Measurements from ENCODE around the gene AP1G2.
"Not testable (repeated sequence)": the region's sequence is repeated elsewhere in the genome, so short reads cannot be mapped to it uniquely, and the experiment has no call there.

Gene AP1G2

DNA sequence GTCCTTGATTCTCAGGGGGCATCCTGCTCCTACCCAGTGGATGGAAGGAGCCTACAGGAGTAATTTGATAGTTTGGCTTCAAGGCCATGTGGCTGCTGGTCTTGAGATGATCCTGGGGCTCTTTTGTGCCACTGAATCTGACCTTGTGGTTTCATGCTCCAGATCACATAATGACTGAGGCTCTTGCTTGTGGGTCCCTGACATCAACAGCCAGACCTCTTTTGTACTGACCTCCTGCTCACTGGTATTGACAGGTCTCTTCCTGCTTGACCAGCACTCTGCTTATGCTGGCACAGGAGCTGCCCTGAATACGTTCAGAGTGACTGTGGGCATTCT lies 34.2 kb upstream of the AP1G2 start:
- no peaks in the 10 kb centered on the region for H3K36me3 ChIP-seq
- H3K4me3 ChIP-seq (ENCODE audit: low read depth, low read length): no peak overlapping the region
- no peak for DNase-seq
- H3K27me3 ChIP-seq (ENCODE audit: insufficient read depth, low read depth, severe bottlenecking): no peaks in the 10 kb centered on the region
- no peak overlapping the region for H3K27ac ChIP-seq
- TF ChIP-seq, protein P1, sequence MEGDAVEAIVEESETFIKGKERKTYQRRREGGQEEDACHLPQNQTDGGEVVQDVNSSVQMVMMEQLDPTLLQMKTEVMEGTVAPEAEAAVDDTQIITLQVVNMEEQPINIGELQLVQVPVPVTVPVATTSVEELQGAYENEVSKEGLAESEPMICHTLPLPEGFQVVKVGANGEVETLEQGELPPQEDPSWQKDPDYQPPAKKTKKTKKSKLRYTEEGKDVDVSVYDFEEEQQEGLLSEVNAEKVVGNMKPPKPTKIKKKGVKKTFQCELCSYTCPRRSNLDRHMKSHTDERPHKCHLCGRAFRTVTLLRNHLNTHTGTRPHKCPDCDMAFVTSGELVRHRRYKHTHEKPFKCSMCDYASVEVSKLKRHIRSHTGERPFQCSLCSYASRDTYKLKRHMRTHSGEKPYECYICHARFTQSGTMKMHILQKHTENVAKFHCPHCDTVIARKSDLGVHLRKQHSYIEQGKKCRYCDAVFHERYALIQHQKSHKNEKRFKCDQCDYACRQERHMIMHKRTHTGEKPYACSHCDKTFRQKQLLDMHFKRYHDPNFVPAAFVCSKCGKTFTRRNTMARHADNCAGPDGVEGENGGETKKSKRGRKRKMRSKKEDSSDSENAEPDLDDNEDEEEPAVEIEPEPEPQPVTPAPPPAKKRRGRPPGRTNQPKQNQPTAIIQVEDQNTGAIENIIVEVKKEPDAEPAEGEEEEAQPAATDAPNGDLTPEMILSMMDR (IDR thresholded peaks at IDR 0.05; ENCODE audit: low read depth, low read length): no peak
- H3K9me3 ChIP-seq (ENCODE audit: severe bottlenecking): no peaks in the 10 kb centered on the region

DNA sequence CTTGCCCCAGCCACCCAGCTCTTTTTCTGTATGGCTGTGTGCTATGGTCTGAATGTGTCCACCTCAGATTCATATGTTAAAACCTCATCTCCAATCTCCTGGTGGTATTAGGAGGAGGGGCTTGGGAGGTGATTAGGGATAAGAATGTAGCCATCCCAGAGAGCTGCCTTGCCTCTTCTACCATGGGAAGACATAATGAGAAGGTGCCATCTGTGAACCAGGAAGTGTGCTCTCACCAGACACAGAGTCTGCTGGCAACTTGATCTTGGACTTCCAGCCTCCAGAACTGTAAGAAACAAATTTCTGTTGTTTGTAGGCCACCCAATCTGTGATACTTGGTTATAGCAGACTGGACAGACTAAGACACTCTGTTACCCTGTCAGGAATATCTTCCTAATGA lies 33.8 kb upstream of the AP1G2 start:
- H3K36me3 ChIP-seq: no peaks in the 10 kb centered on the region
- TF ChIP-seq, protein P1 (IDR thresholded peaks at IDR 0.05; ENCODE audit: low read depth, low read length): no peak

DNA sequence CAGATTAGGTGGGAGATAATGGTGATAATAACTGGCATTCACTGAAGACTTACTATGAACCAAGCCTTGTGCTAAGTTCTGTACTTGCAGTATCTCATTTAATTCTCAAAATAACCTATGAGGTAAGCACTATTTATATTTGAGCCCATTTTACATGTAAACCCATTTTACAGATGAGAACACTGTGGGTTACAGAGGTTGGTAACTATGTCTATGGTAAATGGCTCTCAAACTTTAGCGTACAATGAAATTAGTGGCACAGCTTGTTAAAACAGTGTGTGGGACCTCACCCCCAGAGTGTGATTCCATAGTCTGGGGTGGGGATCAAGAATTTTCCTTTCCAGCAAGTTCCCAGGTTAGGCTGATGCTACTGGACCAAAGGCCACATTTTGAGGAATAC lies 33.2 kb upstream of the AP1G2 start:
- H3K36me3 ChIP-seq: no peaks in the 10 kb centered on the region
- no peak for DNase-seq
- no peak overlapping the region for H3K4me3 ChIP-seq (ENCODE audit: low read depth, low read length)
- no peak overlapping the region for H3K27ac ChIP-seq
- no peaks in the 10 kb centered on the region for H3K27me3 ChIP-seq (ENCODE audit: insufficient read depth, low read depth, severe bottlenecking)
- TF ChIP-seq, protein P1 (IDR thresholded peaks at IDR 0.05; ENCODE audit: low read depth, low read length): no peak
- no peaks in the 10 kb centered on the region for H3K9me3 ChIP-seq (ENCODE audit: severe bottlenecking)

More for the DNA sequence above, 33.8 kb upstream of the AP1G2 start:
- no peak overlapping the region for H3K27ac ChIP-seq
- DNase-seq: no peak
- H3K9me3 ChIP-seq (ENCODE audit: severe bottlenecking): no peaks in the 10 kb centered on the region
- H3K4me3 ChIP-seq (ENCODE audit: low read depth, low read length): no peak overlapping the region
- no peaks in the 10 kb centered on the region for H3K27me3 ChIP-seq (ENCODE audit: insufficient read depth, low read depth, severe bottlenecking)

DNA sequence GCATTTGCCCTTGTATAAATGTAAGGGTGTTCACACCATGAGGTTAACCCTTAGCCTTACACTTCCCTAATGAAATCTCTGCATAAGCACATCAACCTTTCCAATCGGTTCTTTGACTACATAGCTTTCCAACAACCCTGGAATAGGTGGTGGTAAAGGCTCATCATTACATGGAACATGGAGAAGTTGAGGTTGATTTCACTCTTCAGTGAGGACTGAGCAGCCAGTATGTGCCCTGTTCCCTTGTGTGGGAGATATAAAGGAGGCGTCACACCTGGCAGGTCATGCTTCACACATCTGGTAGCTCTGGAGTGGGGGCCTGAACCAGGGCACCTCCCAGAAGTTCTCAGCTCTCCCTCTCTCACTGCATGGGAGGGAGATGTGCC lies 32.7 kb upstream of the AP1G2 start:
- TF ChIP-seq, protein P1 (IDR thresholded peaks at IDR 0.05; ENCODE audit: low read depth, low read length): no peak
- H3K27me3 ChIP-seq (ENCODE audit: insufficient read depth, low read depth, severe bottlenecking): no peaks in the 10 kb centered on the region
- no peaks in the 10 kb centered on the region for H3K36me3 ChIP-seq
- H3K9me3 ChIP-seq (ENCODE audit: severe bottlenecking): no peaks in the 10 kb centered on the region
- H3K27ac ChIP-seq: no peak overlapping the region
- no peak overlapping the region for H3K4me3 ChIP-seq (ENCODE audit: low read depth, low read length)
- no peak for DNase-seq

DNA sequence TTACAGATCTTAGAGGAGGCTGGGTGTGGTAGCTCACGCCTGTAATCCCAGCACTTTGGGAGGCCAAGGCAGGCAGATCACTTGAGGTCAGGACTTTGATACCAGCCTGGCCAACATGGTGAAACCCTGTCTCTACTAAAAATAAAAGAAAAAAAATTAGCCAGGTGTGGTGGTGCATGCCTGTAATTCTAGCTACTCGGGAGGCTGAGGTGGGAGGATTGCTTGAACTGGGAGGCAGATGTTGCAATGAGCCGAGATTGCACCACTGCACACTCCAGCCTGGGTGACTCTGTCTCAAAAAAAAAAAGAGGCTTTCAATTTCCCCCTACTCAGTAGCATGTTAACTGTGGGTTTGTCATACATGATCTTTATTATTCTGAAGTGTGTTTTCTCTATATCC lies 26.6 kb upstream of the AP1G2 start:
- H3K4me3 ChIP-seq (ENCODE audit: low read depth, low read length); H3K9me3 ChIP-seq (ENCODE audit: severe bottlenecking); H3K27ac ChIP-seq; H3K36me3 ChIP-seq; DNase-seq; H3K27me3 ChIP-seq (ENCODE audit: insufficient read depth, low read depth, severe bottlenecking): not testable (repeated sequence)

DNA sequence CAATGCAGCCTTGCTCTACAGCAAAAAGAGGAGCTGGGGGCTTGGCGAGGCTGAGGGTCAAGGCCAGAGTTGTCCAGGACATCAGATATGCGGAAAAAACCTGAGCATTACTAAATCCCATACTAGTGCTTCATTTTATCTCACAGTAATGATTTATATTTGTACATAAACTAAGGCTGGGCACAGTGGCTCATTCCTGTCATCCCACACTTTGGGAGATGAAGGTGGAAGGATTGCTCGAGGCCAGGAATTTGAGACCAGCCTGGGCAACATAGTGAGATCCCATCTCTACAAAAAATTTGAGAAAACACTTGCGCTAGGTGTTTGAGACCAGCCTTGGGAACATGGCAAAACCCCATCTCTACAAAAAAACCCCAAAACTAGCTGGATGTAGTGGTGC lies 22.6 kb upstream of the AP1G2 start:
- H3K27ac ChIP-seq: no peak overlapping the region
- no peak for DNase-seq
- no peaks in the 10 kb centered on the region for H3K36me3 ChIP-seq
- H3K4me3 ChIP-seq (ENCODE audit: low read depth, low read length): no peak overlapping the region
- no peaks in the 10 kb centered on the region for H3K27me3 ChIP-seq (ENCODE audit: insufficient read depth, low read depth, severe bottlenecking)
- TF ChIP-seq, protein P1 (IDR thresholded peaks at IDR 0.05; ENCODE audit: low read depth, low read length): no peak
- H3K9me3 ChIP-seq (ENCODE audit: severe bottlenecking): no peaks in the 10 kb centered on the region

All from WERI-Rb-1 (cell line).